ENCODE data around the gene CHST13. TPM values are rescaled to one million over a fixed set of nuclear protein-coding genes. Genes with fewer than 3 reads are reported as not detected.

Gene CHST13
- total RNA-seq, 1 experiment from 2014 or later: not detected

- intact Hi-C loops (cut with micrococcal nuclease; ENCODE audit: unreplicated experiment): loop anchor here (10.0 kb wide), 1 partner anchor 126 kb away; the partner anchor contains the start of gene TXNRD3
- TF ChIP-seq CTCF (conservative IDR thresholded peaks at IDR 0.05; ENCODE audit: low read depth, low read length): no peak
- no peak for TF ChIP-seq EZH2 (IDR thresholded peaks at IDR 0.05; ENCODE audit: borderline replicate concordance, low read depth, low read length, poor library complexity, severe bottlenecking)
- Histone ChIP-seq H3K27ac (ENCODE audit: low read depth, low read length, poor library complexity, severe bottlenecking) (no peak overlapping the region), H3K4me3 (ENCODE audit: low read depth, low read length, poor library complexity, severe bottlenecking) (no peak overlapping the region), H3K9me3 (ENCODE audit: low read depth, low read length, poor library complexity, severe bottlenecking) (no peaks in the 10 kb centered on the region), H3K4me1 (ENCODE audit: insufficient read depth, low read length, poor library complexity, severe bottlenecking) (peaks cover 14% of the 10 kb centered on the region), H3K27me3 (replicated peaks; ENCODE audit: insufficient read depth, low read depth, low read length, poor library complexity) (peaks cover 15% of the 10 kb centered on the region), H3K36me3 (ENCODE audit: insufficient read depth, low read length, poor library complexity, severe bottlenecking) (no peaks in the 10 kb centered on the region)
- ChIA-PET CTCF (no interaction called here), POLR2A (ENCODE audit: low non-redundant PET) (no interaction called here)
- DNase-seq (ENCODE audit: low spot score): no peak
- no TSS peak for BruUV-seq (replicated peaks)
These were observed 4.5 kb downstream of the CHST13 start for GRCh38 chr3:126528419-126528799.

GRCh38 chr3:126528800-126529541, 5.0 kb downstream of the CHST13 start:
- no TSS peak for BruUV-seq (replicated peaks)
- H3K4me1 ChIP-seq (ENCODE audit: insufficient read depth, low read length, poor library complexity, severe bottlenecking): peaks cover 10% of the 10 kb centered on the region
- ChIA-PET POLR2A (ENCODE audit: low non-redundant PET) (no interaction called here), CTCF (no interaction called here)
- no peak for DNase-seq (ENCODE audit: low spot score)
- H3K27me3 ChIP-seq (replicated peaks; ENCODE audit: insufficient read depth, low read depth, low read length, poor library complexity): peaks cover 16% of the 10 kb centered on the region
- no peaks in the 10 kb centered on the region for H3K36me3 ChIP-seq (ENCODE audit: insufficient read depth, low read length, poor library complexity, severe bottlenecking)
- no peak overlapping the region for H3K4me3 ChIP-seq (ENCODE audit: low read depth, low read length, poor library complexity, severe bottlenecking)
- intact Hi-C loops (cut with micrococcal nuclease; ENCODE audit: unreplicated experiment): loop anchor here (10.0 kb wide), 1 partner anchor 126 kb away; the partner anchor contains the start of gene TXNRD3
- H3K9me3 ChIP-seq (ENCODE audit: low read depth, low read length, poor library complexity, severe bottlenecking): no peaks in the 10 kb centered on the region
- no peak overlapping the region for H3K27ac ChIP-seq (ENCODE audit: low read depth, low read length, poor library complexity, severe bottlenecking)
- TF ChIP-seq CTCF (conservative IDR thresholded peaks at IDR 0.05; ENCODE audit: low read depth, low read length): no peak
- no peak for TF ChIP-seq EZH2 (IDR thresholded peaks at IDR 0.05; ENCODE audit: borderline replicate concordance, low read depth, low read length, poor library complexity, severe bottlenecking)

GRCh38 chr3:126529585-126530170, 5.7 kb downstream of the CHST13 start:
- Histone ChIP-seq H3K9me3 (ENCODE audit: low read depth, low read length, poor library complexity, severe bottlenecking) (no peaks in the 10 kb centered on the region), H3K27ac (ENCODE audit: low read depth, low read length, poor library complexity, severe bottlenecking) (peak overlapping the region; percentile 37), H3K27me3 (replicated peaks; ENCODE audit: insufficient read depth, low read depth, low read length, poor library complexity) (peaks cover 18% of the 10 kb centered on the region), H3K4me3 (ENCODE audit: low read depth, low read length, poor library complexity, severe bottlenecking) (no peak overlapping the region), H3K36me3 (ENCODE audit: insufficient read depth, low read length, poor library complexity, severe bottlenecking) (no peaks in the 10 kb centered on the region), H3K4me1 (ENCODE audit: insufficient read depth, low read length, poor library complexity, severe bottlenecking) (peaks cover 8% of the 10 kb centered on the region)
- DNase-seq (ENCODE audit: low spot score): peak; percentile 72
- no peak for TF ChIP-seq EZH2 (IDR thresholded peaks at IDR 0.05; ENCODE audit: borderline replicate concordance, low read depth, low read length, poor library complexity, severe bottlenecking)
- TF ChIP-seq CTCF (conservative IDR thresholded peaks at IDR 0.05; ENCODE audit: low read depth, low read length): no peak
- CTCF ChIA-PET: no interaction called here
- POLR2A ChIA-PET (ENCODE audit: low non-redundant PET): no interaction called here
- intact Hi-C loops (cut with micrococcal nuclease; ENCODE audit: unreplicated experiment): loop anchor here (10.0 kb wide), 1 partner anchor 125 kb away; the partner anchor contains the start of gene TXNRD3
- BruUV-seq (replicated peaks): no TSS peak

All from A673 (cell line).